Esophagus muscularis mucosa (tissue), 3 donors: Measurements from ENCODE around the gene CCL8.

Experiments used
- CTCF ChIP-seq, 3 experiments: fragments of 200-600 bp in 2 of 3; fragments of 450-650 bp in 1 of 3; sonication (generic) in 2 of 3; IDR thresholded peaks; one replicate each; pipeline ENCODE4 v1.5.1; 2017 to 2019; ENCODE audit warnings: antibody characterized with exemption in 3 of 3, mild to moderate bottlenecking in 2 of 3, moderate library complexity in 1 of 3
- POLR2A ChIP-seq: fragments of 450-650 bp; IDR thresholded peaks from one replicate; pipeline ENCODE4 v1.6.1; 2017; ENCODE audit warnings: antibody characterized with exemption, moderate library complexity, mild to moderate bottlenecking, low read depth

- TF ChIP-seq CTCF (IDR thresholded peaks at IDR 0.05), result no peak
- TF ChIP-seq POLR2A, result no peak
Observed at GRCh38 chr17:34318474-34318873, 761 bp upstream of the CCL8 start.
